Panc1 (cell line): ENCODE data around the gene SLC27A4. TPM values are rescaled to one million over a fixed set of nuclear protein-coding genes. Genes with fewer than 3 reads are reported as not detected.

Source experiments
- ATAC-seq: fragments of 200-7000 bp; cut with Tn5 transposase; 2 replicates; pipeline ENCODE4 v1.9.1; 2020; ENCODE audit warnings: mild to moderate bottlenecking, moderate library complexity
- BruUV-seq: library from RNA; stranded (reverse); fragments of 400-500 nt; replicated peaks from 2 replicates; lab custom pipeline; 2021; lab: Mats Ljungman, UMichigan
- CTCF ChIA-PET: fragments of 300-600 bp; sonication (Branson Sonifier 250); formaldehyde crosslinking; loops from one replicate; lab custom pipeline; 2022; ENCODE audit warnings: antibody characterized with exemption; lab: Charles Lee
- POLR2A ChIA-PET: fragments of 300-600 bp; sonication (Branson Sonifier 250); formaldehyde crosslinking; loops from one replicate; lab custom pipeline; 2022; ENCODE audit warnings: antibody characterized with exemption; lab: Charles Lee
- DNase-seq: peaks from one replicate; pipeline ENCODE4 v3.0.0-alpha.2; 2010; ENCODE audit warnings: low read depth, low spot score
- H3K27ac ChIP-seq: 2 replicates; pipeline ENCODE4 v1.5.1; 2011; ENCODE audit warnings: mild to moderate bottlenecking, low read length, inconsistent platforms
- H3K27me3 ChIP-seq: fragments of 200-500 bp; sonication (Bioruptor generic); 2 replicates; pipeline ENCODE4 v1.6.0; 2014; ENCODE audit warnings: low read length, inconsistent platforms; ENCODE audit not compliant: control insufficient read depth, insufficient read depth
- H3K36me3 ChIP-seq: fragments of 200-500 bp; sonication (Bioruptor generic); 2 replicates; pipeline ENCODE4 v1.5.1; 2014; ENCODE audit warnings: inconsistent platforms, mild to moderate bottlenecking, low read length, moderate library complexity; ENCODE audit not compliant: control insufficient read depth, insufficient read depth
- H3K4me1 ChIP-seq: 2 replicates; pipeline ENCODE4 v1.5.1; 2011; ENCODE audit warnings: inconsistent platforms, mild to moderate bottlenecking, low read length, moderate library complexity; ENCODE audit not compliant: control insufficient read depth, insufficient read depth
- H3K4me3 ChIP-seq, 2 experiments: 2 replicates each; pipeline ENCODE4 v1.5.1; 2011 to 2012; ENCODE audit warnings: low read depth in 2 of 2, low read length in 2 of 2, mild to moderate bottlenecking in 2 of 2, inconsistent platforms in 1 of 2, moderate library complexity in 1 of 2
- H3K9me3 ChIP-seq: fragments of 200-500 bp; sonication (Bioruptor generic); 2 replicates; pipeline ENCODE4 v1.5.1; 2014; ENCODE audit warnings: low read depth, mild to moderate bottlenecking, inconsistent platforms, low read length, moderate library complexity; ENCODE audit not compliant: control insufficient read depth, insufficient read depth
- POLR2AphosphoS5 ChIP-seq: IDR thresholded peaks from 2 replicates; pipeline ENCODE4 v1.6.1; 2012; ENCODE audit warnings: mild to moderate bottlenecking, low read depth, low read length, moderate library complexity
- SIN3A ChIP-seq: IDR thresholded peaks from 2 replicates; pipeline ENCODE4 v1.6.1; 2012; ENCODE audit warnings: low read depth, mild to moderate bottlenecking, low read length, moderate library complexity, borderline replicate concordance; ENCODE audit not compliant: insufficient read depth
- TCF7L2 ChIP-seq: IDR thresholded peaks from 2 replicates; pipeline ENCODE4 v1.6.1; 2011; ENCODE audit warnings: mild to moderate bottlenecking, low read depth, low read length, inconsistent platforms
- in situ Hi-C: cut with HindIII; loops from 2 replicates; pipeline ENCODE4 v1.10.0; 2016; ENCODE audit warnings: low sequenced_read_pairs, low pct_unique_long_range_greater_than_20kb
- intact Hi-C: fragments of 100-400 bp; cut with micrococcal nuclease; formaldehyde crosslinking; loops from one replicate; pipeline ENCODE4 v1.10.0; 2022; ENCODE audit not compliant: unreplicated experiment
- total RNA-seq: library from RNA; stranded (reverse); gene quantifications from one replicate; pipeline ENCODE4 v1.2.1, GENCODE V29; 2021; ENCODE audit not compliant: unreplicated experiment
- TF ChIP-seq, protein P1 (sequence below), 2 experiments: IDR thresholded peaks; 2 replicates each; pipeline ENCODE4 v1.6.1; 2011 to 2012; ENCODE audit warnings: low read depth in 2 of 2, control low read depth in 1 of 2, low read length in 1 of 2, mild to moderate bottlenecking in 1 of 2, moderate library complexity in 1 of 2; ENCODE audit not compliant: insufficient read depth in 1 of 2
- TF ChIP-seq, protein P2 (sequence below): fragments of 450-650 bp; IDR thresholded peaks from 2 replicates; pipeline ENCODE4 v1.5.1; 2017; ENCODE audit warnings: mild to moderate bottlenecking

SLC27A4 gene
- total RNA-seq, 1 experiment from 2014 or later: 20.3 TPM

DNA sequence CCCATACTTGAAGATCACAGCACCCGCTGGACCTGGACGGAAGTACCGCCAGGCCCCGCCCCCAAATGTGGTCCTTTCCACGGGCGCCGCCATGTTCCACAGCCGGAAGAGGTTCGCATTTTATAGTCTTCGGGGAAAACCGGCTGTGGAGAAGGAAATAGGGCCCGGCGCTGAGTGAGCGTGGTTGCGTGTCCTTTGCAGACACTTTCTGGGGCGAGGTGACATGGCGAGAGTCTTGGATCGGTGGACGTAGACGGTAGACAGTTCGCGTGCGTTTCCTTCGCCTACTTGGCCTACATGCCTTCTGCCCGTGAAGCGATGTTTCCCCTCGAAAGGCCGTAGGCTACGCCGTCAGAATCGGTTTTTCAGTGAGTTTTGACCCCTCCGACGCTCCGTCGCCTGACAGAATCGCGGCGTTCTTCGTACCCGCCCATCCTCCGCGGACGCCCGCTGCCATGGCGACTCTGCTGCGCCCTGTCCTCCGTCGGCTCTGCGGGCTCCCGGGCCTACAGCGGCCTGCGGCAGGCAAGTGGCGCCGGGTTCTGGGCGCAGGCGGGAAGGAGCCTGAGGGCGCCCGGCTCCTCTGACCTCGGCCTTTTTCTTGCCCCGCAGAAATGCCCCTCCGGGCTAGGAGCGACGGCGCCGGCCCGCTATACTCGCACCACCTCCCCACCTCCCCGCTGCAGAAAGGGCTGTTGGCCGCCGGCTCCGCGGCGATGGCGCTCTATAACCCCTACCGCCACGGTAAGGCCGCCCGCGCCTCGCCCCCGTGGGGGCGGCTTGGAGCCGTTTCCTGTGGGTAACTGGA lies 17.7 kb upstream of the SLC27A4 start, which contains the start of the genes COQ4 and TRUB2:
TSS of gene COQ4 (plus strand) at position 436 of the 808 bp plus-strand sequence. CDS start at position 456, 20 bp downstream.
TSS of gene TRUB2 (minus strand) at position 44 of the 808 bp plus-strand sequence. CDS start at position 5, 39 bp downstream.
- intact Hi-C loops: no loop called here
- H3K4me1 ChIP-seq: peaks cover 5% of the 10 kb centered on the region
- CTCF ChIA-PET: no interaction called here
- H3K27ac ChIP-seq: peak within 1 kb of the TSS; percentile 93
- H3K4me3 ChIP-seq: peak within 1 kb of the TSS; percentile 98
- POLR2A ChIA-PET: no interaction called here
- peaks cover 8% of the 10 kb centered on the region; the same call in 1 of the 2 replicates for H3K36me3 ChIP-seq
- DNase-seq (peak; percentile 74), ATAC-seq (peak; percentile 97)
- in situ Hi-C loops: no loop called here
- no peaks in the 10 kb centered on the region for H3K27me3 ChIP-seq
- no TSS peak for BruUV-seq
- TF ChIP-seq TCF7L2 (peak; percentile 88), POLR2AphosphoS5 (peak; percentile 70; the same call in 1 of the 2 replicates), SIN3A (peak; percentile 86; the same call in 1 of the 2 replicates)
- TF ChIP-seq, protein P1, sequence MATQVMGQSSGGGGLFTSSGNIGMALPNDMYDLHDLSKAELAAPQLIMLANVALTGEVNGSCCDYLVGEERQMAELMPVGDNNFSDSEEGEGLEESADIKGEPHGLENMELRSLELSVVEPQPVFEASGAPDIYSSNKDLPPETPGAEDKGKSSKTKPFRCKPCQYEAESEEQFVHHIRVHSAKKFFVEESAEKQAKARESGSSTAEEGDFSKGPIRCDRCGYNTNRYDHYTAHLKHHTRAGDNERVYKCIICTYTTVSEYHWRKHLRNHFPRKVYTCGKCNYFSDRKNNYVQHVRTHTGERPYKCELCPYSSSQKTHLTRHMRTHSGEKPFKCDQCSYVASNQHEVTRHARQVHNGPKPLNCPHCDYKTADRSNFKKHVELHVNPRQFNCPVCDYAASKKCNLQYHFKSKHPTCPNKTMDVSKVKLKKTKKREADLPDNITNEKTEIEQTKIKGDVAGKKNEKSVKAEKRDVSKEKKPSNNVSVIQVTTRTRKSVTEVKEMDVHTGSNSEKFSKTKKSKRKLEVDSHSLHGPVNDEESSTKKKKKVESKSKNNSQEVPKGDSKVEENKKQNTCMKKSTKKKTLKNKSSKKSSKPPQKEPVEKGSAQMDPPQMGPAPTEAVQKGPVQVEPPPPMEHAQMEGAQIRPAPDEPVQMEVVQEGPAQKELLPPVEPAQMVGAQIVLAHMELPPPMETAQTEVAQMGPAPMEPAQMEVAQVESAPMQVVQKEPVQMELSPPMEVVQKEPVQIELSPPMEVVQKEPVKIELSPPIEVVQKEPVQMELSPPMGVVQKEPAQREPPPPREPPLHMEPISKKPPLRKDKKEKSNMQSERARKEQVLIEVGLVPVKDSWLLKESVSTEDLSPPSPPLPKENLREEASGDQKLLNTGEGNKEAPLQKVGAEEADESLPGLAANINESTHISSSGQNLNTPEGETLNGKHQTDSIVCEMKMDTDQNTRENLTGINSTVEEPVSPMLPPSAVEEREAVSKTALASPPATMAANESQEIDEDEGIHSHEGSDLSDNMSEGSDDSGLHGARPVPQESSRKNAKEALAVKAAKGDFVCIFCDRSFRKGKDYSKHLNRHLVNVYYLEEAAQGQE (IDR thresholded peaks at IDR 0.05; ENCODE audit: insufficient read depth in 1 of 2, low read depth in 2 of 2, low read length in 1 of 2): no peak
- TF ChIP-seq, protein P2, sequence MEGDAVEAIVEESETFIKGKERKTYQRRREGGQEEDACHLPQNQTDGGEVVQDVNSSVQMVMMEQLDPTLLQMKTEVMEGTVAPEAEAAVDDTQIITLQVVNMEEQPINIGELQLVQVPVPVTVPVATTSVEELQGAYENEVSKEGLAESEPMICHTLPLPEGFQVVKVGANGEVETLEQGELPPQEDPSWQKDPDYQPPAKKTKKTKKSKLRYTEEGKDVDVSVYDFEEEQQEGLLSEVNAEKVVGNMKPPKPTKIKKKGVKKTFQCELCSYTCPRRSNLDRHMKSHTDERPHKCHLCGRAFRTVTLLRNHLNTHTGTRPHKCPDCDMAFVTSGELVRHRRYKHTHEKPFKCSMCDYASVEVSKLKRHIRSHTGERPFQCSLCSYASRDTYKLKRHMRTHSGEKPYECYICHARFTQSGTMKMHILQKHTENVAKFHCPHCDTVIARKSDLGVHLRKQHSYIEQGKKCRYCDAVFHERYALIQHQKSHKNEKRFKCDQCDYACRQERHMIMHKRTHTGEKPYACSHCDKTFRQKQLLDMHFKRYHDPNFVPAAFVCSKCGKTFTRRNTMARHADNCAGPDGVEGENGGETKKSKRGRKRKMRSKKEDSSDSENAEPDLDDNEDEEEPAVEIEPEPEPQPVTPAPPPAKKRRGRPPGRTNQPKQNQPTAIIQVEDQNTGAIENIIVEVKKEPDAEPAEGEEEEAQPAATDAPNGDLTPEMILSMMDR: no peak
- no peaks in the 10 kb centered on the region for H3K9me3 ChIP-seq

DNA sequence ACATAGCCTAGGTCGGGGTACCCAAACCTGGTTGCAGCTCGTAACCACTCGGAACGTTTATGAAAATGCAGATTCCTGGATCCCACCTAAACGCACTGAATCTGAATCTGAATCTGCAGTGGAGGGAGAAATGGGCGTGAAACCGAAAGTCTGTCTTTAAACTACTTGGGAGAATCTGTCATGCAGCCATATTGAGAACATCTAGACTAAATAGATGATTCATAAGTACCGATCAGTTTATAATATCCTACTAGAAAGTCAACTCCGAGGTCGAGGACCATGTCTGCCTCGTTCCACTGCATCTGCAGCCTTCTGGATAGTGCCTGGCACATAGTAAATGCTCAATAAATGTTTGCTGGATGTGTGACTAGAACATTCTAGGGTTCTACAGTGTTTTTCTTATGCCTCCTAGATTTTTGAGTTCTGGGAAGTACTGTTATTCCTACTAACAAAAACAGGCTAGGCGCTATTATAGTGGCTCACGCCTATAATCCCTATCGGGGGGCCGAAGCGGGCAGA lies 17.1 kb upstream of the SLC27A4 start:
- POLR2A ChIA-PET: no interaction called here
- TSS peak; percentile 86 for BruUV-seq
- TF ChIP-seq, protein P1 (IDR thresholded peaks at IDR 0.05; ENCODE audit: insufficient read depth in 1 of 2, low read depth in 2 of 2, low read length in 1 of 2): no peak
- ATAC-seq: no peak
- peak overlapping the region; percentile 93 for H3K27ac ChIP-seq
- in situ Hi-C loops (no loop called here), intact Hi-C loops (no loop called here)
- no peak for DNase-seq
- H3K36me3 ChIP-seq: peaks cover 8% of the 10 kb centered on the region; the same call in 1 of the 2 replicates
- CTCF ChIA-PET: no interaction called here
- H3K4me3 ChIP-seq: peak overlapping the region; percentile 98
- H3K27me3 ChIP-seq: no peaks in the 10 kb centered on the region
- no peaks in the 10 kb centered on the region for H3K9me3 ChIP-seq
- H3K4me1 ChIP-seq: peaks cover 5% of the 10 kb centered on the region
